GM23338 (cell line): ENCODE data around the gene CDKN1A. TPM values are rescaled to one million over a fixed set of nuclear protein-coding genes. Genes with fewer than 3 reads are reported as not detected.
A peak's percentile ranks its signal among the peaks of the same experiment; 100 is the strongest.

Experiments
- ATAC-seq: fragments of 200-7000 bp; cut with Tn5 transposase; 3 replicates; pipeline ENCODE4 v1.9.1; 2020
- DNase-seq: peaks from one replicate; pipeline ENCODE4 v3.0.0-alpha.2; 2015; ENCODE audit warnings: low spot score
- H2AFZ ChIP-seq: fragments of 200-600 bp; sonication (generic); 2 replicates; pipeline ENCODE4 v1.8.0; 2016; ENCODE audit warnings: antibody characterized with exemption, mild to moderate bottlenecking, moderate library complexity
- H3F3A ChIP-seq: fragments of 200-600 bp; sonication (generic); replicated peaks from 2 replicates; pipeline ENCODE4 v1.8.0; 2017; ENCODE audit warnings: antibody characterized with exemption, mixed run types, low read depth
- H3K27ac ChIP-seq: fragments of 200-600 bp; sonication (generic); 2 replicates; pipeline ENCODE4 v1.6.1; 2016; ENCODE audit warnings: low read depth
- H3K27me3 ChIP-seq: fragments of 200-600 bp; sonication (generic); 2 replicates; pipeline ENCODE4 v1.8.0; 2016; ENCODE audit warnings: mild to moderate bottlenecking, mixed run types, moderate library complexity; ENCODE audit not compliant: insufficient read depth
- H3K36me3 ChIP-seq: fragments of 200-600 bp; sonication (generic); 2 replicates; pipeline ENCODE4 v1.8.0; 2016; ENCODE audit warnings: mild to moderate bottlenecking; ENCODE audit not compliant: insufficient read depth
- H3K4me1 ChIP-seq: fragments of 200-600 bp; sonication (generic); 2 replicates; pipeline ENCODE4 v1.8.0; 2016; ENCODE audit warnings: mild to moderate bottlenecking, moderate library complexity; ENCODE audit not compliant: insufficient read depth
- H3K4me2 ChIP-seq: fragments of 200-600 bp; sonication (generic); 2 replicates; pipeline ENCODE4 v1.7.1; 2017; ENCODE audit warnings: mixed run types
- H3K4me3 ChIP-seq: fragments of 200-600 bp; sonication (generic); 2 replicates; pipeline ENCODE4 v1.6.1; 2016; ENCODE audit warnings: mixed run types
- H3K79me2 ChIP-seq: fragments of 200-600 bp; sonication (generic); replicated peaks from 2 replicates; pipeline ENCODE4 v1.8.0; 2017; ENCODE audit warnings: mild to moderate bottlenecking; ENCODE audit not compliant: insufficient read depth
- H3K9me2 ChIP-seq: fragments of 200-600 bp; sonication (generic); 2 replicates; pipeline ENCODE4 v1.8.0; 2017; ENCODE audit not compliant: insufficient read depth
- H4K20me1 ChIP-seq: fragments of 200-600 bp; sonication (generic); replicated peaks from 2 replicates; pipeline ENCODE4 v1.8.0; 2017; ENCODE audit warnings: mild to moderate bottlenecking; ENCODE audit not compliant: insufficient read depth
- H3K27ac Mint-ChIP-seq: 2 replicates; pipeline ENCODE4 v1.8.0; 2020; ENCODE audit warnings: inconsistent platforms, mild to moderate bottlenecking, moderate library complexity, mixed read lengths
- H3K27me3 Mint-ChIP-seq: 3 replicates; pipeline ENCODE4 v1.8.0; 2022; ENCODE audit warnings: low read depth, mild to moderate bottlenecking, moderate library complexity, mixed read lengths, inconsistent platforms; ENCODE audit not compliant: insufficient read depth, poor library complexity
- H3K36me3 Mint-ChIP-seq: 3 replicates; pipeline ENCODE4 v1.8.0; 2021; ENCODE audit warnings: low read depth, mild to moderate bottlenecking, inconsistent platforms, moderate library complexity, mixed read lengths
- H3K4me1 Mint-ChIP-seq: 3 replicates; pipeline ENCODE4 v1.8.0; 2020; ENCODE audit warnings: mild to moderate bottlenecking, inconsistent platforms, mixed read lengths
- H3K4me3 Mint-ChIP-seq: 3 replicates; pipeline ENCODE4 v1.8.0; 2021; ENCODE audit warnings: moderate library complexity, mild to moderate bottlenecking, inconsistent platforms, mixed read lengths
- H3K9me3 Mint-ChIP-seq: 3 replicates; pipeline ENCODE4 v1.8.0; 2020; ENCODE audit warnings: moderate library complexity, mild to moderate bottlenecking, inconsistent platforms, mixed read lengths
- CREB1 ChIP-seq: fragments of 250-450 bp; sonication (Bioruptor Pico); IDR thresholded peaks from 2 replicates; pipeline ENCODE4 v1.5.0; 2020; ENCODE audit warnings: low read depth, mild to moderate bottlenecking, moderate library complexity
- EZH2phosphoT487 ChIP-seq: fragments of 200-600 bp; sonication (generic); IDR thresholded peaks from one replicate; pipeline ENCODE4 v1.8.1; 2018; ENCODE audit warnings: antibody characterized with exemption; ENCODE audit not compliant: unreplicated experiment
- JUNB ChIP-seq: IDR thresholded peaks from one replicate; pipeline ENCODE4 v1.6.1; 2016; ENCODE audit warnings: antibody characterized with exemption; ENCODE audit not compliant: unreplicated experiment
- NANOG ChIP-seq: IDR thresholded peaks from 2 replicates; pipeline ENCODE4 v1.6.1; 2016; ENCODE audit warnings: antibody characterized with exemption, borderline replicate concordance
- POLR2AphosphoS5 ChIP-seq: IDR thresholded peaks from 2 replicates; pipeline ENCODE4 v1.6.1; 2016; ENCODE audit warnings: antibody characterized with exemption, low read depth
- STAT1 ChIP-seq: IDR thresholded peaks from one replicate; pipeline ENCODE4 v1.6.1; 2016; ENCODE audit warnings: antibody characterized with exemption; ENCODE audit not compliant: unreplicated experiment
- ZNF114 ChIP-seq: fragments of 250-450 bp; sonication (Bioruptor Pico); IDR thresholded peaks from 2 replicates; pipeline ENCODE4 v1.5.0; 2020; ENCODE audit warnings: mild to moderate bottlenecking, moderate library complexity
- ZNF331 ChIP-seq: fragments of 250-450 bp; sonication (Bioruptor Pico); IDR thresholded peaks from 2 replicates; pipeline ENCODE4 v1.5.0; 2020; ENCODE audit warnings: low read depth, mild to moderate bottlenecking, moderate library complexity
- polyA plus RNA-seq: library from polyadenylated mRNA; unstranded; fragments of >200 nt; fragmentation: Nextera tagmentation; extraction: Ambion mirVana; gene quantifications from 2 replicates; pipeline ENCODE4 v1.2.1, GENCODE V29; 2016
- total RNA-seq: library from RNA; depleted of rRNA; stranded (reverse); fragments of >200 nt; shearing (Covaris generic); gene quantifications from 2 replicates; pipeline ENCODE4 v1.2.3, GENCODE V29; 2014
- TF ChIP-seq, protein P1 (sequence below): IDR thresholded peaks from 2 replicates; pipeline ENCODE4 v1.6.1; 2016; ENCODE audit warnings: antibody characterized with exemption
- TF ChIP-seq, protein P2 (sequence below): IDR thresholded peaks from one replicate; pipeline ENCODE4 v1.6.1; 2018; ENCODE audit warnings: antibody characterized with exemption; ENCODE audit not compliant: unreplicated experiment
- TF ChIP-seq, protein P3 (sequence below): fragments of 250-450 bp; sonication (Bioruptor Pico); IDR thresholded peaks from 2 replicates; pipeline ENCODE4 v1.5.0; 2020; ENCODE audit warnings: mild to moderate bottlenecking, moderate library complexity
- TF ChIP-seq, protein P4 (sequence below), 2 experiments: fragments of 200-600 bp in 1 of 2; sonication (generic) in 1 of 2; conservative IDR thresholded peaks; 2 replicates each; pipeline versions ENCODE4 v1.5.1 to v1.6.1; 2016 to 2017; ENCODE audit warnings: antibody characterized with exemption in 2 of 2, low read depth in 2 of 2, mild to moderate bottlenecking in 2 of 2, moderate library complexity in 1 of 2

Gene CDKN1A
- total and polyA plus RNA-seq, 2 experiments from 2014 or later, result 31.5 to 45.6 TPM

DNA sequence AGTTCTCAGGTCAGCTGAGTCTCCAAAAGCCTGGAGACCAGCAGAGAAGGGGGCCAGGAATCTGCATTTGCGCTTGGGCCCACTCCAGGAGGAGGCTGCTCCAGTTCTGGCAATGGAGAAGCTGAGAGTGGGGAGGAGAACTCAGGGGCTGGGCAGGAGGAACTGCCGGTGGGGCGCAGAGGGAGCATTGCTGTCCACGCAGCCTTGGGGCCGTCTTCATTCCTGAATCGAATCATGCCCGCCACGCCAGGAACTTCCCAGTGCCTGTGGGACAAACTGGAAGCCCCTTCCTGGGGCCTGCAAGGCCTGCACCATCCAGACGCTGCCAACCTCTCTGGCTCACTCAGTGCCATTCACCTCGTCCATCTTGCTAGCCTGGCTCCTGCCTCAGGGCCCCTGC, 36.0 kb downstream of the CDKN1A start (continued):
- TF ChIP-seq, protein P1, sequence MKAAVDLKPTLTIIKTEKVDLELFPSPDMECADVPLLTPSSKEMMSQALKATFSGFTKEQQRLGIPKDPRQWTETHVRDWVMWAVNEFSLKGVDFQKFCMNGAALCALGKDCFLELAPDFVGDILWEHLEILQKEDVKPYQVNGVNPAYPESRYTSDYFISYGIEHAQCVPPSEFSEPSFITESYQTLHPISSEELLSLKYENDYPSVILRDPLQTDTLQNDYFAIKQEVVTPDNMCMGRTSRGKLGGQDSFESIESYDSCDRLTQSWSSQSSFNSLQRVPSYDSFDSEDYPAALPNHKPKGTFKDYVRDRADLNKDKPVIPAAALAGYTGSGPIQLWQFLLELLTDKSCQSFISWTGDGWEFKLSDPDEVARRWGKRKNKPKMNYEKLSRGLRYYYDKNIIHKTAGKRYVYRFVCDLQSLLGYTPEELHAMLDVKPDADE, result no peak
- TF ChIP-seq ZNF331 (CRISPR knock-in tag) (no peak), NANOG (no peak), ZNF114 (no peak), CREB1 (CRISPR knock-in tag) (no peak)
- TF ChIP-seq, protein P2, sequence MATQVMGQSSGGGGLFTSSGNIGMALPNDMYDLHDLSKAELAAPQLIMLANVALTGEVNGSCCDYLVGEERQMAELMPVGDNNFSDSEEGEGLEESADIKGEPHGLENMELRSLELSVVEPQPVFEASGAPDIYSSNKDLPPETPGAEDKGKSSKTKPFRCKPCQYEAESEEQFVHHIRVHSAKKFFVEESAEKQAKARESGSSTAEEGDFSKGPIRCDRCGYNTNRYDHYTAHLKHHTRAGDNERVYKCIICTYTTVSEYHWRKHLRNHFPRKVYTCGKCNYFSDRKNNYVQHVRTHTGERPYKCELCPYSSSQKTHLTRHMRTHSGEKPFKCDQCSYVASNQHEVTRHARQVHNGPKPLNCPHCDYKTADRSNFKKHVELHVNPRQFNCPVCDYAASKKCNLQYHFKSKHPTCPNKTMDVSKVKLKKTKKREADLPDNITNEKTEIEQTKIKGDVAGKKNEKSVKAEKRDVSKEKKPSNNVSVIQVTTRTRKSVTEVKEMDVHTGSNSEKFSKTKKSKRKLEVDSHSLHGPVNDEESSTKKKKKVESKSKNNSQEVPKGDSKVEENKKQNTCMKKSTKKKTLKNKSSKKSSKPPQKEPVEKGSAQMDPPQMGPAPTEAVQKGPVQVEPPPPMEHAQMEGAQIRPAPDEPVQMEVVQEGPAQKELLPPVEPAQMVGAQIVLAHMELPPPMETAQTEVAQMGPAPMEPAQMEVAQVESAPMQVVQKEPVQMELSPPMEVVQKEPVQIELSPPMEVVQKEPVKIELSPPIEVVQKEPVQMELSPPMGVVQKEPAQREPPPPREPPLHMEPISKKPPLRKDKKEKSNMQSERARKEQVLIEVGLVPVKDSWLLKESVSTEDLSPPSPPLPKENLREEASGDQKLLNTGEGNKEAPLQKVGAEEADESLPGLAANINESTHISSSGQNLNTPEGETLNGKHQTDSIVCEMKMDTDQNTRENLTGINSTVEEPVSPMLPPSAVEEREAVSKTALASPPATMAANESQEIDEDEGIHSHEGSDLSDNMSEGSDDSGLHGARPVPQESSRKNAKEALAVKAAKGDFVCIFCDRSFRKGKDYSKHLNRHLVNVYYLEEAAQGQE, result no peak

DNA sequence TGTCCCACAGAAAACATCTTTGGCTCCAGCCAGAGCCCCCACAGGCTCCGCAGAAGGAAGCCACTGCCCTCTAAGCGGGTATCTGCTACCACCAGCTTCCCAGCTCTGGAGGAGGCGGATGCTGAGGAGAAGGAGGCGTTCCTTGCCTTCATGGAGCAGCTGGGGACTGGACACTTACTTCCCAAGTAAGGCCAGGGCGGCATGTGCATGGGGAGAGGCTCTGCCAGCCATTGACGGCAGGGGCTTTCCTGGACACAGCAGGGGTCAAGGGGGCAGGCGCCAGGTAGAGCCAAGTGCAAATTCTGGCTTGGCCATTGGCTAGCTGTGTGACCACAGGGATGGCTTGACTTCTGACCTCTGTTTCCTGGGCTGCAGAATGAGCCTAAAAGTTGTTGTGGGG, 37.0 kb downstream of the CDKN1A start:
- H3K9me3 Mint-ChIP-seq, result no peaks in the 10 kb centered on the region
- no peaks in the 10 kb centered on the region for H3K4me1 Mint-ChIP-seq
- Histone ChIP-seq H3K4me3 (no peak overlapping the region), H3K27ac (no peak overlapping the region), H3K4me2 (no peak overlapping the region), H4K20me1 (no peaks in the 10 kb centered on the region), H3K4me1 (no peaks in the 10 kb centered on the region), H3K27me3 (no peaks in the 10 kb centered on the region), H3K9me2 (no peaks in the 10 kb centered on the region), H3K79me2 (no peaks in the 10 kb centered on the region), H3F3A (no peaks in the 10 kb centered on the region), H2AFZ (peak overlapping the region; percentile 56; the same call in 1 of the 2 replicates), H3K36me3 (no peaks in the 10 kb centered on the region)
- no peak for DNase-seq
- peak; percentile 38 for ATAC-seq
- H3K27ac Mint-ChIP-seq, result no peak overlapping the region
- no peak overlapping the region for H3K4me3 Mint-ChIP-seq
- H3K36me3 Mint-ChIP-seq, result no peaks in the 10 kb centered on the region
- H3K27me3 Mint-ChIP-seq, result no peaks in the 10 kb centered on the region
- TF ChIP-seq NANOG (no peak), ZNF114 (no peak), JUNB (no peak), EZH2phosphoT487 (no peak), STAT1 (no peak), CREB1 (CRISPR knock-in tag) (no peak), POLR2AphosphoS5 (no peak)
- TF ChIP-seq, protein P3, sequence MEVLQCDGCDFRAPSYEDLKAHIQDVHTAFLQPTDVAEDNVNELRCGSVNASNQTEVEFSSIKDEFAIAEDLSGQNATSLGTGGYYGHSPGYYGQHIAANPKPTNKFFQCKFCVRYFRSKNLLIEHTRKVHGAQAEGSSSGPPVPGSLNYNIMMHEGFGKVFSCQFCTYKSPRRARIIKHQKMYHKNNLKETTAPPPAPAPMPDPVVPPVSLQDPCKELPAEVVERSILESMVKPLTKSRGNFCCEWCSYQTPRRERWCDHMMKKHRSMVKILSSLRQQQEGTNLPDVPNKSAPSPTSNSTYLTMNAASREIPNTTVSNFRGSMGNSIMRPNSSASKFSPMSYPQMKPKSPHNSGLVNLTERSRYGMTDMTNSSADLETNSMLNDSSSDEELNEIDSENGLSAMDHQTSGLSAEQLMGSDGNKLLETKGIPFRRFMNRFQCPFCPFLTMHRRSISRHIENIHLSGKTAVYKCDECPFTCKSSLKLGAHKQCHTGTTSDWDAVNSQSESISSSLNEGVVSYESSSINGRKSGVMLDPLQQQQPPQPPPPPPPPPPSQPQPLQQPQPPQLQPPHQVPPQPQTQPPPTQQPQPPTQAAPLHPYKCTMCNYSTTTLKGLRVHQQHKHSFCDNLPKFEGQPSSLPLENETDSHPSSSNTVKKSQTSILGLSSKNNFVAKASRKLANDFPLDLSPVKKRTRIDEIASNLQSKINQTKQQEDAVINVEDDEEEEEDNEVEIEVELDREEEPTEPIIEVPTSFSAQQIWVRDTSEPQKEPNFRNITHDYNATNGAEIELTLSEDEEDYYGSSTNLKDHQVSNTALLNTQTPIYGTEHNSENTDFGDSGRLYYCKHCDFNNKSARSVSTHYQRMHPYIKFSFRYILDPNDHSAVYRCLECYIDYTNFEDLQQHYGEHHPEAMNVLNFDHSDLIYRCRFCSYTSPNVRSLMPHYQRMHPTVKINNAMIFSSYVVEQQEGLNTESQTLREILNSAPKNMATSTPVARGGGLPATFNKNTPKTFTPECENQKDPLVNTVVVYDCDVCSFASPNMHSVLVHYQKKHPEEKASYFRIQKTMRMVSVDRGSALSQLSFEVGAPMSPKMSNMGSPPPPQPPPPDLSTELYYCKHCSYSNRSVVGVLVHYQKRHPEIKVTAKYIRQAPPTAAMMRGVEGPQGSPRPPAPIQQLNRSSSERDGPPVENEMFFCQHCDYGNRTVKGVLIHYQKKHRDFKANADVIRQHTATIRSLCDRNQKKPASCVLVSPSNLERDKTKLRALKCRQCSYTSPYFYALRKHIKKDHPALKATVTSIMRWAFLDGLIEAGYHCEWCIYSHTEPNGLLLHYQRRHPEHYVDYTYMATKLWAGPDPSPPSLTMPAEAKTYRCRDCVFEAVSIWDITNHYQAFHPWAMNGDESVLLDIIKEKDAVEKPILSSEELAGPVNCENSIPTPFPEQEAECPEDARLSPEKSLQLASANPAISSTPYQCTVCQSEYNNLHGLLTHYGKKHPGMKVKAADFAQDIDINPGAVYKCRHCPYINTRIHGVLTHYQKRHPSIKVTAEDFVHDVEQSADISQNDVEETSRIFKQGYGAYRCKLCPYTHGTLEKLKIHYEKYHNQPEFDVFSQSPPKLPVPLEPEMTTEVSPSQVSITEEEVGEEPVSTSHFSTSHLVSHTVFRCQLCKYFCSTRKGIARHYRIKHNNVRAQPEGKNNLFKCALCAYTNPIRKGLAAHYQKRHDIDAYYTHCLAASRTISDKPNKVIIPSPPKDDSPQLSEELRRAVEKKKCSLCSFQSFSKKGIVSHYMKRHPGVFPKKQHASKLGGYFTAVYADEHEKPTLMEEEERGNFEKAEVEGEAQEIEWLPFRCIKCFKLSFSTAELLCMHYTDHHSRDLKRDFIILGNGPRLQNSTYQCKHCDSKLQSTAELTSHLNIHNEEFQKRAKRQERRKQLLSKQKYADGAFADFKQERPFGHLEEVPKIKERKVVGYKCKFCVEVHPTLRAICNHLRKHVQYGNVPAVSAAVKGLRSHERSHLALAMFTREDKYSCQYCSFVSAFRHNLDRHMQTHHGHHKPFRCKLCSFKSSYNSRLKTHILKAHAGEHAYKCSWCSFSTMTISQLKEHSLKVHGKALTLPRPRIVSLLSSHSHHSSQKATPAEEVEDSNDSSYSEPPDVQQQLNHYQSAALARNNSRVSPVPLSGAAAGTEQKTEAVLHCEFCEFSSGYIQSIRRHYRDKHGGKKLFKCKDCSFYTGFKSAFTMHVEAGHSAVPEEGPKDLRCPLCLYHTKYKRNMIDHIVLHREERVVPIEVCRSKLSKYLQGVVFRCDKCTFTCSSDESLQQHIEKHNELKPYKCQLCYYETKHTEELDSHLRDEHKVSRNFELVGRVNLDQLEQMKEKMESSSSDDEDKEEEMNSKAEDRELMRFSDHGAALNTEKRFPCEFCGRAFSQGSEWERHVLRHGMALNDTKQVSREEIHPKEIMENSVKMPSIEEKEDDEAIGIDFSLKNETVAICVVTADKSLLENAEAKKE (CRISPR knock-in tag), result no peak
- TF ChIP-seq, protein P1, result no peak
- TF ChIP-seq, protein P4, sequence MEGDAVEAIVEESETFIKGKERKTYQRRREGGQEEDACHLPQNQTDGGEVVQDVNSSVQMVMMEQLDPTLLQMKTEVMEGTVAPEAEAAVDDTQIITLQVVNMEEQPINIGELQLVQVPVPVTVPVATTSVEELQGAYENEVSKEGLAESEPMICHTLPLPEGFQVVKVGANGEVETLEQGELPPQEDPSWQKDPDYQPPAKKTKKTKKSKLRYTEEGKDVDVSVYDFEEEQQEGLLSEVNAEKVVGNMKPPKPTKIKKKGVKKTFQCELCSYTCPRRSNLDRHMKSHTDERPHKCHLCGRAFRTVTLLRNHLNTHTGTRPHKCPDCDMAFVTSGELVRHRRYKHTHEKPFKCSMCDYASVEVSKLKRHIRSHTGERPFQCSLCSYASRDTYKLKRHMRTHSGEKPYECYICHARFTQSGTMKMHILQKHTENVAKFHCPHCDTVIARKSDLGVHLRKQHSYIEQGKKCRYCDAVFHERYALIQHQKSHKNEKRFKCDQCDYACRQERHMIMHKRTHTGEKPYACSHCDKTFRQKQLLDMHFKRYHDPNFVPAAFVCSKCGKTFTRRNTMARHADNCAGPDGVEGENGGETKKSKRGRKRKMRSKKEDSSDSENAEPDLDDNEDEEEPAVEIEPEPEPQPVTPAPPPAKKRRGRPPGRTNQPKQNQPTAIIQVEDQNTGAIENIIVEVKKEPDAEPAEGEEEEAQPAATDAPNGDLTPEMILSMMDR (conservative IDR thresholded peaks at IDR 0.05; ENCODE audit: low read depth in 2 of 2), result no peak
